EH (cell line): Measurements from ENCODE around the gene PLPP1.

Experiments used
- DNase-seq: peaks from one replicate; pipeline ENCODE4 v3.0.0-alpha.2; 2015; ENCODE audit warnings: low read depth

Gene PLPP1

DNA sequence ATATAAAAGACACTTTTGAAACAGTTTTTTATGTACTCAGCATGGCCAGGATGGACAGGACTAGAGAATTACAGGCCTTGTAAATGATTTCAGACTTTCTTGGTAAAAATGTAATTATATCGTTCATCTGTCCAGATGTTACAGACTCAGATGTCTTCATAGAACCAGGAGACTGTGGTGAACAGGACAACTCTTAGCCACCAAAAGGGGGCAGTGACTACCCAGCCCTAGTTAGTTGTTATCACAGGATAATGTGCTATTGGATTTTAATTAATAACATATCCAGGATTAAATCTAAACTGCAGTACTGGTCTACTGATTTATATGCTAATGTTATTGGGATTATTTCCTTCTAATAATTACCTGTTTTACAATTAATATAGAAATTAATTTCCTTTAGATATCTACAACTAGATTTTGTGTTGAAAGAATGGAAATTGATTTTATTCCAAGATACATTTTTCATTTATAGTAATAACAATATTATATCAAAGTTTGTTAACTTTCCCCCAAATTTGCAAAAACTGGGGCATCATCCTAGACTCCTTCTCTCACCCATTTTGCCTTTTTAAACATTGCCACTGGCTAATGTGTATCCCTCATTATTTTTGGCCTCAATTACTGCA is 127.6 kb downstream of the PLPP1 start:
- peak; percentile 71 for DNase-seq

DNA sequence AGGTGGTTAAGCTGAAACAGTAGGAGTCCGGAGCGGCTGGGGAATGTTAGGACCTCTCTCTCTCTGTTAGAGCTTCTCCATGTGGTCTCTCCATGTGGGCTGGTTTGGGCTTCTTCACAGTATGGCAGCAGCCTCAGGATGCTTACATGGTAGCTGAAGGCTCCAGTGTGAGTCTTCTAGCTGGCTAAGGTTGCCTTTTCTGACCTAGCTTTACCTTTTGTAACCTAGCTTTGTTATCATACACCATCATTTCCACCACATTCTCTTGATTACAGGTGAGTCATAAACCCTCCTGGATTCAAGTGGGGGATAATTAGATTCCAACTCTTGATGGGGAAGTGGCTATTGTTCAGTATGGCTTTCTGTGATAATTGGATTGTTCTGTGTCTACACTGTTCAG is 128.5 kb downstream of the PLPP1 start:
- no peak for DNase-seq

DNA sequence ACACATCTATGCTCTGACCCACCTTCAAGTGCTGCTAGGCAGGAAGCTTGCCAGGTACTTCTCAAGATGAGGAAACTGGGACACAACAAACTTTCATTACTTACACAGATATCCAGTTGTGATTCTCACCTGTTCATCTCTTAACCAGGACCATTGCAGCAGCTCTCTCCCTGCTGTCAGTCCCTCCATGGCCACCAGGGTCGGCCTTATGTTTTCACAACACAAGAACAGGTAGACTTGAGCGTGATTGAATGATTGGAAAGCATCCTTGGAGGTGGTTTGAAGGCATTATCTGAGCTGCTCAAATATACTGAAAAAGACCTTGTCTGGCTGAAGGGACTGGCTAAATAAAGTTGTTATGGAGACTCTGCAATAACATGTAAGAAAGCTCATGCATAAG is 132.6 kb downstream of the PLPP1 start:
- no peak for DNase-seq

DNA sequence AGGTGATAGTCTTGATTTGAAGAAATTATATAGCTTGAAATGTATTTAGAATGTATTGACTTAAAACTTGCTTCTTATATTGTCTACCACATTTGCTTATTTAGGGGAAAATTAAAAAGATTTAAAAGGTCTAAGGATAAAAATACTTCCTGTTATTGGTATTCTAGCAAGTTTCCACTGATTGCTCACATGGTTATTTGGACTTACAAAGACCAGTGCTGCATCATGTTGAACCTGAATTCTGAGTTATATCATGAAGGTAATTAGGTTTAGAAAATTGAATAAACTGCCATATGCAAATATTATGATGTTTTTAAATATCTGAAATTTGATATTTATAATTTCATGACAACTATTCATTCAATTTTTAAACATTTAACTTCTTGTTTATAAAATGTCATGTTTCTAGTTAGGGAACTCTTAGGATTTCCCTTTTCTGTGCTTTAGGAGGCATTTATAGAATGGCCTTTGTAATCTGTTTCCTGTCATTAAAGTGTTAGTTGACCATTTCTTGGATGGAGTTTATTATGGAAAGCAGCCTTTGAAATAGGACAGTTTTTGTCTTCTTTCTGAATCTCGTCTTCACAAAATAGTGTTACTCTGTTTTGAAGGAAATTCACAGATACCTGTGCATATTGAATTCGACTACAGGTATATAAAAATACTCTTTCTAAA is 141.1 kb downstream of the PLPP1 start:
- no peak for DNase-seq

DNA sequence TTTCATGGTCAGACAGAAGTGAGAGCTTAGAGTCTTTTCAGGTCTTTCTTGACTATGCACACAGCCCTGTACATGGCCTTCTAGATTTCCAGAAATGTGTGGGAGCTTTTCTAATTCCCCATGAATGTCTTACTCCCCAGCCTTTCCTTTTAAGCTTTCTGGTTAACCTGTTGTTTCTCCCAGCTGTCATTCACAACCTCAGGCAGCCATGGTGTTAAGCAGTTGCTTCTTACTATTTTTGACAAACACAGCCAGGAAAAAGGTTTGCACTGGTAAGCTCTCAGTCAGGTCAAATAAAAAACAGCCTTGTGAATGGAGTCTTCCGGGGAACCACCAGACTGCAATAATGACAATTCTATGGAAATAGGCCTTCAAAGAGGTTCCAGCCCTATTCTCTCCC is 142.1 kb downstream of the PLPP1 start:
- DNase-seq = no peak

DNA sequence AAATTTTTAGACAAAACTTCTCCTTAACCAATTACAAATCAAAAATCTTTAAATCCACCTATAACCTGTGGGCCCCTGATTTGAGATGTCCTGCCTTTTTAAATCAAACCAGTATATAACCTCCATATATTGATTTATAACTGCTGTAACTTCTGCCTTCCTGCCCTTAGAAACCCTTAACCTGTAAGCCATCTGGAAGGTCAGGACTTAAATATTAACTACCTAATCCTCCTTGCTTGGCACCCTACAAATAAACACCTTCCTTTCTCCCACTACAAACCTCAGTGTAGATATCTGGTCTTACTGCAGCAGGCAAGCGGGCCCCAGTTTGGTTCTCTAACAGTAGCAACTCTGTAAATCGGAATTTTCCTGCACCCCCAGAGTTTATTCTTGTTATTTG is 143.1 kb downstream of the PLPP1 start:
- DNase-seq = no peak

DNA sequence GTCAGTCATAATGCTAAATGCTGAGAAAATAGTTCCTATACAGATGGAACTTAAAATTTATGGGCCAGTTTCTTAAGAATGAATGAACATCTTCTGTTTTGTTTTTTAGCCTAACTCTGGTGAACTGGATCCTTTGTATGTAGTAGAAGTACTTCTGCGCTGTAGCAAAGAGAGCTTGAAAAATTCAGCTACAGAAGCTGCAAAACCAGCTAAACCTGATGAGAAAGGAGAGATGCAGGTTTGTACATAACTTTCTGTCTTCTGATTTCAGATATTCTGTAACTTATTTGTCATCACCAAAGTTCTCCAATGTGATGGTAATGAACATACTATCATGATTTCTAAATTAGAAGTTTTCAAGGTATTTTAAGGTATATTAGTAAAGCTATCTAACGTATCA is 146.9 kb downstream of the PLPP1 start:
- DNase-seq = no peak

DNA sequence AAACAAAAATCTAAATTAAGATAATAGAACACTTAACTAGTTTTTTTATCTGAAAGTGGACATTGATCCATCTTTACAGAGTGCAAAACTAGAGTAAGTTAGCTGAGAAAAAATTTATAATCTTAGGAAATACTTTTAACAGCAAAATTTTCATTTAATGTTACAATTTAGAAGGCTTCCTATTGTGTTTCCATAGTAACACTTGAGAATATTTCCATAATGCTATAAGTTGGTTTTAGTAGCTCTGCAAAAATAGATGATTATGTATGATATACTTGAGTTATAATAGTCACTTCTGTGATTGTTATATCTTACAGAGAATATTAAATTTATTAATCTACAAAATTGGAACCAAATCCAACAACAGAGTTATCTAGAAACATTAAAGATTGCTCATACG is 148.4 kb downstream of the PLPP1 start:
- no peak for DNase-seq

DNA sequence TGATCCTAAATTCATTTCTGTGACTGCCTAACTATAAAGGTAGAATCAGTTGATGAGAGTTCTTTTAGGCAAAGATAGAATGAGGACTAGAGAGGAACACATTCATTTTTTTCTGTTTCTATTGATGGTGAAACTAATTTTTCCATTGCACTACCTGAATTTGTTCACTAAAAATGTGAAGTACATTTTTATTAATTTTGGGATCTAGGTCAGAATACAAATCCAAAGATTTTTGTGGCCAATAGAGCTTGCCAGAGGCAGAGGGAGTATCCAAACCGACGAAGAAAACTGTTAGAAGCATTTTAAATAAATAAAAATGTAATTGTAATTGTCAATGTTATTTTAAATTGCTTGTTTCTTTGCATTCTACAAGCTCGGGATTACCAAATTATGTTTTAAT is 148.9 kb downstream of the PLPP1 start:
- DNase-seq = no peak

DNA sequence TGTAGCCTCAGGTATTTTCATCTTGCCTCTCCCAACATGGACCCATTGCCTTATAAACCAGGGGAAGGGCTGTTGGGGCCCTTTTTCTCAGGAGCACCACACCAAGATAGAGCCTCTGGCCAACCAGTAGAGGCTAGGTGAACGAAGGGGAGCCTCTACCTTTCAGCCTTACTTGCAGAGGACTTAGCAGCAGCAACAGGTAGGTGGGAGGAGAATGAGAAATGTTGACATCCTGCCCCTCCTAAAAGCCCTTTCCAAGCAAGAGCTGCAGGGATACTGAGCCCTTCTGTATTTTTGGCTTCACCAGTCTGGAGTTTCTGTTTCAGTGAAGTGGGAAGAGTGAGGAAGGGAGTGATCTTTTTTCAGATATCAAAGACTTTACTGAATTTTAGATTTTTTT is 149.5 kb downstream of the PLPP1 start:
- no peak for DNase-seq

DNA sequence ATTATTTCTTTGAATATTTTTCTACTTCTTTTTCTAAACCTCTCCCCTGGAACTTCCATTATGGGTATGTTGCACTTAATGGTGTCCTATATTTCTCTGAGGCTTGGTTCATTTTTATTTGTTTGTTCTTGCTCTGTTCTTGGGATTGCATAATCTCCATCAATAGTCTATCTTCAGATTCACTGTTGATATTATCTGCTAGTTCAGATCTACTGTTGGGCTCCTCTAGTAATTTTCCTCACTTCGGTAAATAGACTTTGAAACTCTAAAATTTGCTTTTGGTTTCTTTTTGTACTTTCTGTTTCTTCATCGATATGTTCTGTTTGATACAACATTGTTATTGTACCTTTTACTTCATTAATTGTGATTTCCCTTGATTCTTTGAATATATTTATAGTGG is 150.7 kb downstream of the PLPP1 start:
- DNase-seq = no peak

DNA sequence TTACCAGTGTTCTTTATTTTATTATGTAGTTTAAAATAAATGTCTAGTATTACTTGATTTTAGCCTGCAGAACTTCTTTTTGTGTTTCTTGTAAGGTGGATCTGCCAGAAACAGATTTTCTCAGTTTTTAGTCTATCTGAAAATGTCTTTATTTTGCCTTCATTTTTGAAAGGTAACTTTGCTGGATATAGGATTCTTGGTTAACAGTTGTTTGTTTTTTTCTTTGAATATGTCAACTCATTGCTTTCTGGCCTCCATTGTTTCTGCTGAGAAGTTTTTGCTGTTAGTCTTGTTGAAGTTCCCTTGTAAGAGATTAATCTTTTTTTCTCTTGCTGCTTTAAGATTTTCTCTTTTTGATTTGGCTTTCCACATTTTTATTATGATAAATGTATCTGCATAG is 151.5 kb downstream of the PLPP1 start:
- DNase-seq = no peak

DNA sequence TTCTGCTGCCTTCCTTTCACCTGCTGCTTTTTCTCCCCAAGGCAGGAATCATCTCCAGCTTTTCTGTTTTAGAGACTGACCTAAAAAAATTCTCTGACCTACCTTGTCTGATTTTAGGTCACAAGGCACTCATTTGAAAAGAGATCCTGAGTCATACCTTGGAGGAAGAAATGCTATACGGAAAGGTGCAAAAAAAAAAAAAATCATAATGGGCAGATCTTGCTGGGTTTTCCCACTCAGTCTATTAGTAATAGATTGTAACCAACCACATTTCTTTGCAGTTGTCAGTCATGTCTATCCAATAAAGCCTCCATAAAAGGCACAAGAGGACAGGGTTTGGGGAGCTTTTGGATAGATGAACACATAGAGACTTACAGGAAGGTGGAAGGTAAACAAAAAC is 157.0 kb downstream of the PLPP1 start:
- no peak for DNase-seq
